ENCODE measurements around the gene PRCC.
A peak's percentile ranks its signal among the peaks of the same experiment; 100 is the strongest.

The PRCC gene

GRCh38 chr1:156816561-156817328 is 49.4 kb downstream of the PRCC start, which contains the start of gene SH2D2A:
TSS of gene SH2D2A (minus strand) at chr1:156816848. CDS start at chr1:156816708, 140 bp downstream.
- DNase-seq, result peak; percentile 71 to 86 (median 81)

GRCh38 chr1:156821801-156822200 is 54.5 kb downstream of the PRCC start:
- no peak for DNase-seq

DNA sequence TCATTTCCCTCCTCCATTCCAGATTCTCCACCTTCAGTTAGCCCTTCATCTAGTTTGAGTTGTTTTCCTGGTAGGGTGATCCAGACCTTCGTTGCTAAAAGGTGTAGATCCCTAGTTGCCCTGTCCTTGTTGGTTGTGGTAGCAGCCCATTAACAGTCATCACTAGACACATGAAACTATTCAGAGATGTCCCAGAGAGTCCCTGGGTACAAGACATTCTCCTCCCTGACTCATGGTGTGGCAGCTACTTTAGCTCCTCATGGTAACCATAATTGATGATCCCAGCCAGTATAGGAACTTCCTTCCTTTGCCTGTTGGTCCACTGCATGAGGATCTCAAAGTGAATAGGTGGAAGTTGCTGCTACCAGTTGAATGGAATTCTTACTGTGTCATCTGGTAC is 55.3 kb downstream of the PRCC start:
- no peak for DNase-seq

DNA sequence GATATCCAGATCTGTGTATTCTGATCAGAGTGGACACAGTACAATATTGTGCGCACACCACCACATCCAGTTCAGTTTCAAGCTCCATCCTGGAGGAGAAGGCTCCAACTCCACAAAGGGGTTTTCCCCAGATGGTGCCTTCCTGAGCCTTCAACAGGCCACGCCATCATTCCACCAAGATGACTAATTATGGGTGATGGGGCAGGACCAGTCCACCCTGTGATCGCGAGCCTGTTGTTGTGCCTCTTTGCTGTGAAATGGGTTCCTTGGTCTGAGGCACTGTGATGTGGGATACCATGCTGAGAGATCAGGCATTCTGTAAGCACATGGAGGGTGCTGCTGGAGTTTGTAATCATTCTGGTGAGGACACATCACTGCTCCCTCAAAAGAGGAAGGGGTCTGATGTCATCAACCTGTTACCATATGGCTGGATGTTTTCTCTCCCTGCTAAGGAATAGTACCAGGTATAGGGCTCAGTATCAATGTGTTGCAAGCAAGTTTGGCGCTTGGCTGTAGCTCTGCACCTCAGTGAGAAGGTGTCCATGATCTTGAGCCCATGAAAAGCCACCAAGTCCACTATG is 56.0 kb downstream of the PRCC start:
- DNase-seq, result no peak

DNA sequence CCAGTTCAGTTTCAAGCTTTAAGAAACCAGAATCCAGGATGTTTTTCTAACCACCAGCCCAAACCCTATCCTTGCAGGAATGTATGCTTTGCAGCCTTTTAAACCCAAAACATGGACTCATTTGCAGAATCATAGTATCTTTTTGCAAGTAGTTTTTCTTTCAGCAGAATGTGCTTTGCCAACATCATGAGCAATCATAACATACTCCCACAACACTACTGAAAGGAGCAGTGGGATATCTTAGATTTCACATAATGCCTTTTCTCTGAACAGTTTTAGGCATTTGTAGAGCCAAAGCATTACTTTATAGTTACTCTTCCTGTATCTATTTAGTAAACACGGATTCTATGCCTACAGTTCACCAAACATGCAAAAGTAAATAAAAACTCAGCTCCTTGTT is 59.3 kb downstream of the PRCC start:
- no peak for DNase-seq

- no peak for DNase-seq
These were observed 61.2 kb downstream of the PRCC start for GRCh38 chr1:156828400-156829124.

DNA sequence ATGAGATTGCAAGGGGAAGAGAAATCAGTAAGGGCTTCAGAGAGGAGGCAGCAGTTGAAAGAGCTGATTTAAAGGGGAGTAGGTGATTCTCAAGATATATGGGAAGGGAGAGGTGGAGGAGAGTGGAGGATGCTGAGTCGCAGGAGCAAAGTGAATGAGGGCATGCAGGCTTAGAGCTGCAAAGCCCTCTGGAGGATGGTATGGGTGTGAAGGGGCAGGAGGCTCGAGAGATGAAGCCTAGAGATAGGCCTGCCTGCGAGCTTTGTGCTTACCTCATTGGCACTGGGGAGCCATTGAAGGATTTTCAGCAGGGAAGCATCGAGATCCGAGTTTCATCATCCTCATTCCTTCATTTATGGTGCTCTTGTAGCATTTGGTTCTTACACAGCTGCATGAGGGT is 65.1 kb downstream of the PRCC start:
- DNase-seq, result no peak

DNA sequence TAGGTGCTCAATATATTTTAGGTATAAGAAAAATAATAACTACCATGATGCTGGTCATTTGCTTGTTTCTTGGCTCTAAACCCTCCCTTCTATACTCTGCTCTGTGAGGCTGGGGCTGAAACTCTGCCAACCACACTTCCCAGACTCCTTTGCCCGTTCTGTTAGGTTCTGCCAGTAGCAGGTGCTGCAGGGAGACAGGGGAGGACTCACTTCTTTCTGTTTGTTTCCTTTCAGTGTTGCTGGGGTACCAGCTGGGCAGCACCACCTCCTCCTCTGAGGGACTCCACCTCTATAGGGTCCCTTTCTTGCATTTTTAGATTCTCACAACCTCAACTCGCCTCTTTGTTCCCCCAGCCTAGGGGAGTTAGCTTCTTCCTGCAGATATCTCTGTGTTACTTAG is 66.3 kb downstream of the PRCC start:
- DNase-seq, result no peak

DNA sequence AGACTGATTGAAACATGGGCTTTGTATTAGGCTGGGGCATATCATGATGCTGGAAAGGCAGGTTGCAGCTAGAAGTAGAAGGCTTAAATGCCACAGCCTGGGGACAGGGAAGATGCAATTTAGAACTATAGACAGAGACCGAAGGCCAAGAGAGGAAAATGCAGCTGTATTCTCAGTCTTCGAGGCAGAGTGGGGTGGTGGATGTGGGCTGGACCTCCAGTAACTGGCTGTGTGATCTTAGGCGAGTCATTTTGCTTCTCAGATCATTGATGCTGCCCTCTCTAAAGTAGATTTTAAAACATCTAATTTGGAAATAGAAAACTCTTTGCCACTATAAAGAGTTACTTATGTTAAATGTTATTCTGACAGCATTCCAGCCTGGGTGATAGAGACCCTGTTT is 67.0 kb downstream of the PRCC start:
- no peak for DNase-seq

- DNase-seq, result no peak
These were observed 68.8 kb downstream of the PRCC start for GRCh38 chr1:156836041-156836654.

- DNase-seq, result no peak
These were observed 69.6 kb downstream of the PRCC start for GRCh38 chr1:156836892-156837291.

DNA sequence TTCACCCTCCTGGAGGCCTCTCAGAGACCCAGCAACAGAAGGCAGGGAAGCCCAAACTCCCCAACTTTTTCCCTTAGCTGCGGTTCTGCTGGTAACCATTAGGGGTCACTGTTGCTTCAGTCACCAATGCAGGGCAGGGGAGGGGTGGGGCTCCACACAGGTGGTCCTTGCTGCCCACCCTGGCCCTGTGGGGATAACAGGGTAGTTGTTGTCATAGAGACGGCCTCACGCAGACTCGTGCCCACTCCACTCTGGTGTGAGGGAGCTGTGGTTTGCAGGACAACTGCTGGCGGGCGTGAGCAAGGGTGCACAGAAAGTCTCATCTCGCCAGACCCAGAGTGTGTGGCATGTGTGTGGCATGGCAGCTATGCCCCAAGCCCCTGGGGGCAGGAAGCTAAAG is 71.6 kb downstream of the PRCC start:
- peak in 2 of 4 experiments; percentile 13 to 19 for DNase-seq

- DNase-seq, result no peak
These were observed 72.2 kb downstream of the PRCC start for GRCh38 chr1:156839426-156840109.

GRCh38 chr1:156840186-156840897 is 73.0 kb downstream of the PRCC start:
- DNase-seq, result no peak

- DNase-seq, result no peak
These were observed 73.6 kb downstream of the PRCC start for GRCh38 chr1:156840898-156841279.

GRCh38 chr1:156841295-156841855 is 74.0 kb downstream of the PRCC start:
- no peak for DNase-seq

GRCh38 chr1:156842618-156843300 is 75.4 kb downstream of the PRCC start:
- DNase-seq, result no peak

GRCh38 chr1:156844102-156844501 is 76.8 kb downstream of the PRCC start:
- no peak for DNase-seq

DNA sequence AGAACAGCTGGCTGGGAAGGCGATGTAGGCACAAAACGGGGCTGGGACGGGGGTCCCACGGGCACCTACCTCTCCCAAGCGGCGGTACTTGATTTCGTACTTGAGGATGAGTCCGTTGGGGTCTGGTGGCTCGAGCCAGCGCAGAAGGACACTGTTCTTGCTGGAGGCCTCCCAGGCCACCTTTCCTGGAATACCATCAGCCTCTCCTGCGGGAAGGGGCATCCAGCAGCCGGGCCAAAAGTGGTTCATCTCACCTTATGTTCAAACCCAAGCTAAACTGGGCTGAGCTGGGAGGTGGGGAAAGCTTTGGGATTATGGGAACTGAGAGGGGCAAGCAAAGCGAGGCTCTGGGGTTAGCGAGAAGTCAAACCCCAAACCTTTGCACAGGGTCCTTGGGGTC is 77.3 kb downstream of the PRCC start:
- DNase-seq, result no peak

DNA sequence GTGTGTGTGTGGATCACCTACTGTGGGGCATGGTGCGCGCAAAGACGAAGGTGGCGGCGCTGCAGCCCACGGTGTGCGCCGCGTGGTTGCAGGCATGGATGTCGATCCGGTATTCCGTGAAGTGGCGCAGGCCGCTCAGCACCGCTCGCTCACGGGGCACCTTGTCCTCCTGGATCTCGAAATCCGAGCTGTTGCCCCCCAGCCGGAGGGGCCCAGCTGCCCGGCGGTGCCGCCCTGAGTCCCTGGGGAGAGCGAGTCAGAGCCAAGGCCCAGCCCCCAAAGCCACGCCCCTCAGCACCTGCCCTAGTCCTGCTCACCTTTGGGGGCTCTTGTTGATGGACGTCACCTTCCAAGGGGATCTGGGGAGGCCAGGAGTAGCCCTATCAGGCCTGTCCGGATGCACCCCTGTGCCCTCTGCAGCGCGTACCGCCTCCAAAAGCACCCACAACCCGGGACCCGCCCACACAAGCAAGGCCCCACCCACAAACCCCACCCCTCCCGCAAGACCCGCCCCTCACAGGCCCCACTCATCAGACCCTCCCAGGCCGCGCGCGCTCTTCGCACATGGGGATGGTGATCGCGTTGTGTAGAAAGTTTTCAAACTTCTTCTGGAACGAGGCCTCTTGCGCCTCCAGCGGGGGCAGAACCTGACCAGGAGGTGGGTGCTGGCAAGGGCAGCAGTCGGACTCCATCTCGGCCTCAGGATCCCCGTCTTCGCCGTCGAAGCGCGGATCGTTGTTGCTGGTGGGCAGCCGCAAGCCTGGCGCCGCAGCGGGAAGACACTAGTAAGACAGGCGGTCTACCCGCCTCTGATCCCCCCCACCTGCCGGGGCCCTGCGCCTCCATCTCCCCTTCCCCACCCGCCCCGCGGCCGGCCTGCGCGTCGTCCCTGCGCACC is 78.0 kb downstream of the PRCC start:
- DNase-seq, result peak in 1 of 4 experiments; percentile 13

All from activated CD4-positive, CD25-positive, alpha-beta regulatory T cell (primary cell).